AG10803 (cell line): ENCODE data around the gene ESR2.

ENCODE experiments used
- DNase-seq: peaks from one replicate; pipeline ENCODE4 v3.0.0; 2010; ENCODE audit warnings: low read depth
- H3K4me3 ChIP-seq: 2 replicates; pipeline ENCODE4 v1.5.1; 2011; ENCODE audit warnings: mild to moderate bottlenecking, low read length, control low read depth
- CTCF ChIP-seq: conservative IDR thresholded peaks from 2 replicates; pipeline ENCODE4 v1.5.1; 2011; ENCODE audit warnings: mild to moderate bottlenecking, low read length, control low read depth, inconsistent platforms

ESR2 gene

GRCh38 chr14:64233531-64234190 lies 60.5 kb downstream of the ESR2 start:
- TF ChIP-seq CTCF = no peak
- DNase-seq = no peak
- H3K4me3 ChIP-seq = no peak overlapping the region

GRCh38 chr14:64232944-64233343 lies 61.2 kb downstream of the ESR2 start:
- no peak for TF ChIP-seq CTCF
- no peak for DNase-seq
- H3K4me3 ChIP-seq = no peak overlapping the region

GRCh38 chr14:64232095-64232838 lies 61.9 kb downstream of the ESR2 start:
- no peak for TF ChIP-seq CTCF
- DNase-seq = peak; percentile 68
- H3K4me3 ChIP-seq = no peak overlapping the region

- DNase-seq = no peak
- no peak overlapping the region for H3K4me3 ChIP-seq
- no peak for TF ChIP-seq CTCF
These were observed 64.7 kb downstream of the ESR2 start for GRCh38 chr14:64229489-64229888.

GRCh38 chr14:64227856-64228255 lies 66.3 kb downstream of the ESR2 start:
- TF ChIP-seq CTCF = no peak
- no peak for DNase-seq
- H3K4me3 ChIP-seq = no peak overlapping the region

GRCh38 chr14:64225151-64225757 lies 68.9 kb downstream of the ESR2 start:
- DNase-seq = no peak
- TF ChIP-seq CTCF = no peak
- no peak overlapping the region for H3K4me3 ChIP-seq
